HPDE6-E6E7 (cell line): Measurements from ENCODE around the gene JPH3.

ENCODE experiments used
- DNase-seq: peaks from one replicate; pipeline ENCODE4 v3.0.0; 2011; ENCODE audit warnings: missing footprints; ENCODE audit errors: extremely low spot score

JPH3 gene

GRCh38 chr16:87602001-87602775 is at the start of gene JPH3:
JPH3 (plus strand) TSS chr16:87602508; CDS start chr16:87603147, 639 bp downstream.
- DNase-seq: no peak

- DNase-seq: peak; percentile 64
Measured at GRCh38 chr16:87552772-87553573, 49.3 kb upstream of the JPH3 start.

GRCh38 chr16:87554754-87555427 is 47.4 kb upstream of the JPH3 start:
- no peak for DNase-seq

GRCh38 chr16:87555647-87556046 is 46.7 kb upstream of the JPH3 start:
- no peak for DNase-seq

GRCh38 chr16:87556941-87557459 is 45.3 kb upstream of the JPH3 start:
- DNase-seq: no peak

GRCh38 chr16:87558682-87559081 is 43.6 kb upstream of the JPH3 start:
- no peak for DNase-seq

GRCh38 chr16:87559945-87560344 is 42.4 kb upstream of the JPH3 start:
- no peak for DNase-seq

- DNase-seq: no peak
Measured at GRCh38 chr16:87560428-87561199, 41.7 kb upstream of the JPH3 start.

GRCh38 chr16:87561200-87562105 is 40.9 kb upstream of the JPH3 start:
- DNase-seq: no peak

- no peak for DNase-seq
Measured at GRCh38 chr16:87562201-87562600, 40.1 kb upstream of the JPH3 start.

GRCh38 chr16:87563022-87563421 is 39.3 kb upstream of the JPH3 start:
- DNase-seq: no peak

GRCh38 chr16:87563714-87564523 is 38.4 kb upstream of the JPH3 start:
- DNase-seq: no peak

- DNase-seq: no peak
Measured at GRCh38 chr16:87564524-87564778, 37.9 kb upstream of the JPH3 start.

GRCh38 chr16:87569601-87570571 is 32.4 kb upstream of the JPH3 start:
- DNase-seq: no peak

- DNase-seq: no peak
Measured at GRCh38 chr16:87570572-87570937, 31.8 kb upstream of the JPH3 start.

- no peak for DNase-seq
Measured at GRCh38 chr16:87570938-87571867, 31.1 kb upstream of the JPH3 start.

- no peak for DNase-seq
Measured at GRCh38 chr16:87571868-87572244, 30.5 kb upstream of the JPH3 start.

GRCh38 chr16:87572959-87573358 is 29.3 kb upstream of the JPH3 start:
- no peak for DNase-seq
